Ishikawa (cell line): Measurements from ENCODE around the gene HDHD3.

Source experiments
- CEBPB ChIP-seq: IDR thresholded peaks from 2 replicates; pipeline ENCODE4 v1.6.1; 2012
- CREB1 ChIP-seq: IDR thresholded peaks from 2 replicates; pipeline ENCODE4 v1.6.1; 2012; ENCODE audit warnings: low read depth
- EGR1 ChIP-seq: IDR thresholded peaks from 2 replicates; pipeline ENCODE4 v1.6.1; 2012
- EP300 ChIP-seq: IDR thresholded peaks from 2 replicates; pipeline ENCODE4 v1.6.1; 2012; ENCODE audit warnings: borderline replicate concordance
- FOXM1 ChIP-seq: IDR thresholded peaks from 2 replicates; pipeline ENCODE4 v1.6.1; 2012; ENCODE audit warnings: low read depth, borderline replicate concordance
- MAX ChIP-seq: IDR thresholded peaks from 2 replicates; pipeline ENCODE4 v1.6.1; 2012
- NFIC ChIP-seq: IDR thresholded peaks from 2 replicates; pipeline ENCODE4 v1.6.1; 2012
- RAD21 ChIP-seq: IDR thresholded peaks from 2 replicates; pipeline ENCODE4 v1.6.1; 2012; ENCODE audit warnings: low read depth
- REST ChIP-seq: IDR thresholded peaks from 2 replicates; pipeline ENCODE4 v1.6.1; 2012; ENCODE audit warnings: low read depth, mild to moderate bottlenecking
- TAF1 ChIP-seq: IDR thresholded peaks from 2 replicates; pipeline ENCODE4 v1.6.1; 2012; ENCODE audit warnings: low read depth, mild to moderate bottlenecking
- TCF12 ChIP-seq: IDR thresholded peaks from 2 replicates; pipeline ENCODE4 v1.6.1; 2012; ENCODE audit warnings: low read depth
- TEAD4 ChIP-seq: IDR thresholded peaks from 2 replicates; pipeline ENCODE4 v1.6.1; 2012
- USF1 ChIP-seq: IDR thresholded peaks from 2 replicates; pipeline ENCODE4 v1.6.1; 2012
- YY1 ChIP-seq: IDR thresholded peaks from 2 replicates; pipeline ENCODE4 v1.6.1; 2012; ENCODE audit warnings: low read depth
- ZBTB7A ChIP-seq: IDR thresholded peaks from 2 replicates; pipeline ENCODE4 v1.6.1; 2012; ENCODE audit warnings: low read depth

HDHD3 gene

GRCh38 chr9:113359385-113359784, 17.4 kb downstream of the HDHD3 start:
- no peak for TF ChIP-seq CEBPB
- no peak for TF ChIP-seq TAF1
- no peak for TF ChIP-seq EP300
- no peak for TF ChIP-seq NFIC
- TF ChIP-seq RAD21 = no peak
- TF ChIP-seq ZBTB7A = no peak

- TF ChIP-seq CREB1 (no peak), ZBTB7A (no peak), USF1 (no peak), YY1 (no peak), EGR1 (no peak), RAD21 (no peak)
These were observed 20.0 kb downstream of the HDHD3 start for GRCh38 chr9:113356686-113357292.

GRCh38 chr9:113355040-113355596, 21.7 kb downstream of the HDHD3 start:
- TF ChIP-seq USF1 = no peak
- no peak for TF ChIP-seq EP300
- TF ChIP-seq YY1 = no peak
- no peak for TF ChIP-seq ZBTB7A
- peak; percentile 11; the same call in 1 of the 2 replicates for TF ChIP-seq RAD21
- TF ChIP-seq EGR1 = no peak
- no peak for TF ChIP-seq TAF1
- no peak for TF ChIP-seq REST

GRCh38 chr9:113352411-113352810, 24.4 kb downstream of the HDHD3 start:
- TF ChIP-seq USF1 (no peak), EP300 (no peak), NFIC (no peak), MAX (no peak), TAF1 (no peak), EGR1 (no peak), ZBTB7A (no peak), RAD21 (no peak), TCF12 (no peak), CREB1 (no peak), FOXM1 (no peak), TEAD4 (no peak), REST (no peak)

- TF ChIP-seq NFIC = no peak
- TF ChIP-seq RAD21 = no peak
- TF ChIP-seq EP300 = no peak
- no peak for TF ChIP-seq EGR1
- no peak for TF ChIP-seq ZBTB7A
These were observed 24.8 kb downstream of the HDHD3 start for GRCh38 chr9:113352006-113352405.

GRCh38 chr9:113350937-113351336, 25.8 kb downstream of the HDHD3 start:
- TF ChIP-seq NFIC (no peak), CREB1 (no peak), RAD21 (no peak), REST (no peak), TCF12 (no peak), TAF1 (no peak), EP300 (no peak), CEBPB (no peak), YY1 (no peak), MAX (no peak), ZBTB7A (no peak), USF1 (no peak), TEAD4 (no peak), FOXM1 (no peak), EGR1 (no peak)
